Umbilical cord (tissue), 2 donors: ENCODE measurements around the gene SERINC2. TPM values are rescaled to one million over a fixed set of nuclear protein-coding genes. Genes with fewer than 3 reads are reported as not detected.

Source experiments
- DNase-seq: peaks from one replicate; pipeline ENCODE4 v3.0.0-alpha.2; 2015; ENCODE audit warnings: low spot score
- total RNA-seq: library from RNA; depleted of rRNA; stranded (reverse); fragments of >200 nt; gene quantifications from one replicate; pipeline ENCODE4 v1.2.3, GENCODE V29; 2014; ENCODE audit warnings: low replicate concordance; ENCODE audit not compliant: insufficient read depth

SERINC2 gene
- total RNA-seq, 1 donor from 2014 or later, result 1.7 TPM

DNA sequence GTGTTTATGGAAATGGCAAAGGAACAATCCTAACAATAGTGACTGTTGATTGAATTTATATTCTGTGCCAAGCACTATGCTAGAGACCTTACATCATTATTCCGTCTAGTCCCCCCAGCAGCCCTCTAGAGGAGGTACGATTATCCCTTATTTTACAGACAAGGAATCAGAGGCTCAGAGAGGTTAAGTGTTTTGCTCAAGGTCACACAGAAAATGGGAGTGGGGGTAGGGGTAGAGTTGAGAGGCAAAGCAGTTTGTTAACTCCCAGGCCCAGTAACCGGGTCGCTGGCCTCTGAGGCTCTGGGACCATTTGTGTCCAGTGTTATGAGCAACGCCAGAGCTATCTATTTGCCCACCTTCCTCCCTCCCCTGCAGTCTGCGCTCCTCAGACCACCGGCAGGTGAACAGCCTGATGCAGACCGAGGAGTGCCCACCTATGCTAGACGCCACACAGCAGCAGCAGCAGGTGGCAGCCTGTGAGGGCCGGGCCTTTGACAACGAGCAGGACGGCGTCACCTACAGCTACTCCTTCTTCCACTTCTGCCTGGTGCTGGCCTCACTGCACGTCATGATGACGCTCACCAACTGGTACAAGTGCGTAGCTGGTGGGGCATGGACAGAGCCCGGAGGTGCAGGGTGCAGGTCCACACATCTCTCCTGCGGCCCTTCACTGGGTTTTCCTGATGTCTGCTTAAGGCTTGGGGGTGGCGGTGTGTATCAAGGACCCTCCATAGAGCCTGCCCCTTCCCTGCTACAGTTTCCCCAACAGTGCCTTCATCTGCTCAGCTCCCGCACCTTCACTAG, 19.8 kb downstream of the SERINC2 start:
- DNase-seq, result no peak

- no peak for DNase-seq
Observed at GRCh38 chr1:31433396-31433930, 20.4 kb downstream of the SERINC2 start.

GRCh38 chr1:31434101-31434871, 21.3 kb downstream of the SERINC2 start:
- no peak for DNase-seq

- no peak for DNase-seq
Observed at GRCh38 chr1:31434979-31435378, 22.0 kb downstream of the SERINC2 start.

DNA sequence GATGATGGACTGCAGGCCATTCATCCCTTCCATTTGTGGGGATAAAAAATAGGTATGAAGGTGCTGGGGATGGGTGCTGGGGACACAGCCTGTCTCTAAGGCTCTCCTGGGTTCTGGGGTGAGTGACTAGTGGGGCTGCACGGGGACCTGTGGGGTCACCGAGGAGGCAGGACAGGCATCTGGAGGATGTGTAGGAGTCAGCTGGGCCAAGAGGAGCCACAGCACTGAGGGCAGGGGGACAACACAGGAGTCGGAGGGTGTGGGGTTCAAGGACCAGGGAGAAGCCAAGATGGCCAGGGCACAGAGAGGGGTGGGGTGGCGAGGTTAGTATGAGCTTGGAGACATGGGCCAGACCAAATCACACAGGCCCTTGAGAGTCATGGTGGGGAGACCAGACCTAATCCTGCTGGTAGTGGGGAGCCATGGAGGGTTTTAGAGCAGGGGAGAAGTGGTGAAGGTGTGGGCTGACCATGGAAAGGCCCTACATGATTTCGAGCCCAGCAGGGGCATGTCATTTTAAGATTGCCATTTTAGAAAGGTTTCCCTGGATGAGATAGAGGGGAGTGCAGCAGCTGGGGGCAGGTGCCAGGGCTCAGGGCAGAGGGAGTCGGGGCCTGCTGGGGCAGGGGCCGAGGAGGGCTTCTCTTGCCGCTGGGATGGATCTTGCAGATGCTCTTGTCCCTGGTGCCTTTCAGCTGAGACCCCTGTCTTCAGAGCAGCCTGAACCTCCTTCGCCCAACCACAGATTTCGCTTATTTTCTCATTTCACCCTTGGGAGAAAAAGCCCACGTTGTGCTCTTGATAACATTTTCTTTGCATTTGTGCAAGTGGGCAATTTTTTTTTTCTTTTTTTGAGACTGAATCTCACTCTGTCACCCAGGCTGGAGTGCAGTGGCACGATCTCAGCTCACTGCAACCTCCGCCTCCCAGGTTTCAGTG, 22.7 kb downstream of the SERINC2 start:
- no peak for DNase-seq

DNA sequence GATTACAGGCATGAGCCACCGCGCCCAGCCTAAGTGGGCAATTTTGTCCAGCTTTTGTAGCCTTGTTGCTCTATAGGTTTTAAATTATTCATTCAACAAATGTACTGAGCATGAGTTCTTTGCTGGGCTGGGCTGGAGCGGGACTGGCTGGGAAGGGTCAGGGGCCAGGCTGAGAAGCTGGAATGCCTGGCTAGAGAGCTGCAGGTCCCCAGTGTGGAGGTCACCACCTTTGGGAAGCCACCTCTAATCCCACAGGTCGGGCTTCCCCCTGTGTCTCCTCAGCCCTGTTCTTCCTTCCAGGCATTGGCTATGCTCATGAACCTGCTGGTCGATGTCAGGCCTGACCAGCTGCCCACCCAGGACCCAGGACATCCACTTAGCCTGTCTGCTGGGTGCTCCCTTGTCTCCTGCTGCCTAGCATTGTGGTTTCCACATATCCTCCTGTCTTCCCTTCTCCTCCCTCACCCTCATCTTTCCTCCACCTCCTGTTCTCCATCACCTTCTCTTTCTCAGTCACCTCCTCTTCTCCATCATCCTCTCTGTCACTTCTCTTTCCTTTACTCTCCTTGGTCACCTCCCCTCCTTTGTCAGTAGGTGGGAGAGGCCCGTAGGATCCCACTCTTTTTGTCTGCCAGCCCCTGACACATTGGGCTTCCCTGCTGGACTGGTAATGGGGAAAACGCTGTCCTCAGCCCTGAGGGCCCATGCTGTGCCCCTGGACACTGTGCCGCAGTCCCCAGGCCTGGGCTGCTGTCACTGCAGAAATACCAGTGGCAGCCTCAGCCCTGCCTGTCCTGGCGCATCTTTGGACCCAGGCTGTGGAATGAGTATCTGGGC, 23.8 kb downstream of the SERINC2 start:
- DNase-seq, result no peak

GRCh38 chr1:31437433-31438037, 24.5 kb downstream of the SERINC2 start:
- no peak for DNase-seq

- no peak for DNase-seq
Observed at GRCh38 chr1:31439276-31439675, 26.3 kb downstream of the SERINC2 start.

GRCh38 chr1:31441073-31441472, 28.1 kb downstream of the SERINC2 start:
- no peak for DNase-seq

DNA sequence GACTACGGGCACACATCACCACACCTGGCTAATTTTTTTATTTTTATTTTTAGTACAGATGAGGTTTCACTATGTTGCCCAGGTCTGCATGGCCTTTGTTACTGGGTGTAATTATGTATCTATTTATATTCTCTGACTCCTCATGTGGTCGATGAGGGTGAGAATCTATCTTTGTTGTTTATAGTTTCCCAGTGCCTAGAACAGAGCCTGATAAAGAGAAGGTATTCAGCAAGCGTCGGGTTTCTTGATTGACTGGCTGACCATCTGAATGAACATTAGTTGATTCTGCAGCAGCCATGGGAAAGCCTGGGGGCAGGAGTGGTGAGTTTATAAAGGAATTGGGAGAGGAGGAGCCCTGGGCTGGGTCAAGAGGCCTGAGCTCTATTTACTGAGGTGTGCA, 28.5 kb downstream of the SERINC2 start:
- DNase-seq, result no peak

DNA sequence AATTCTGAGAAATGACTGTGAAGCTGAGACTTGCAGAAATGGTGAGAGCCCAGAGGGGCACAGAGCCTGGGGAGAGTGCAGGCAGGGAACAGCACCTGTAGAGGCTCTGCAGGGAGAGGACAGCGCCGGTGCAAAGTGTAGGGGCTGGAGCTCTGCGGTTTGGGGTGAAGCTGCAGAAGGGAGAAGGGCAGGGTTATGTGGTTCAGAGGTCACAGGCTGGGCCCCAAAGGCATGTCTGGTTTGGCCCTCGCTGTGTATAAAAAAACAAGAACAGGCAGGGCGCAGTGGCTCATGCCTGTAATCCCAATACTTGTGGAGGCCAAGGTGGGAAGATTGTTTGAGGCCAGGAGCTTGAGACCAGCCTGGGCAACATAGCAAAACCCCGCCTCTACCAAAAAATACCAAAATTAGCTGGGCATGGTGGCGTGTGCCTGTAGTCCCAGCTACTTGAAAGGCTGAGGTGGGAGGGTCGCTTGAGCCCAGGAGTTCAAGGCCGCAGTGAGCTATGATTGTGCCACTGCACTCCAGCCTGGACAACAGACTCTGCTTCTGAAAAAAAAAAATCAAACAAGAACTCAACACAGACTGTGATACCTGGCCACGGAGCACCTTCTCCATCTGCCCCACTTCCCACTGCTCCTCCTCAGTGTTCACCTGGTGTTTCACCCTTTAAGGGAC, 29.1 kb downstream of the SERINC2 start:
- no peak for DNase-seq

DNA sequence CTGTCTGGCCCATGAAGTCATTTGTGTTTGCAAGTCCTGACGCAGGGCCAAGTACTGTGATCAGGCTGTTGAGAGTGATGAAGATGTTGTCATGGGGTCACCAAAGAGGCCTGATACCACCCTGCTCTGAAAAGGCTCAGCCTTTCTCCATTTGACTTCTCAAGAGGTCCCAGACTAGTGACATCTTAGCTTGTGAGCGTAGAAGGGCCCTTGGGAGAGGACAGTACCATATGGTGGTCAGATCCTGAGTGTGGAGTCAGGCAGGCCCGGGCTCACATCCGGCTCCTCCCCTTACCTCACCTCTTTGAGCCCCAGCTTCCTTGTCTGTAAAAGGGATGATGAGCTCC, 29.6 kb downstream of the SERINC2 start:
- no peak for DNase-seq

- no peak for DNase-seq
Observed at GRCh38 chr1:31443673-31444072, 30.7 kb downstream of the SERINC2 start.

DNA sequence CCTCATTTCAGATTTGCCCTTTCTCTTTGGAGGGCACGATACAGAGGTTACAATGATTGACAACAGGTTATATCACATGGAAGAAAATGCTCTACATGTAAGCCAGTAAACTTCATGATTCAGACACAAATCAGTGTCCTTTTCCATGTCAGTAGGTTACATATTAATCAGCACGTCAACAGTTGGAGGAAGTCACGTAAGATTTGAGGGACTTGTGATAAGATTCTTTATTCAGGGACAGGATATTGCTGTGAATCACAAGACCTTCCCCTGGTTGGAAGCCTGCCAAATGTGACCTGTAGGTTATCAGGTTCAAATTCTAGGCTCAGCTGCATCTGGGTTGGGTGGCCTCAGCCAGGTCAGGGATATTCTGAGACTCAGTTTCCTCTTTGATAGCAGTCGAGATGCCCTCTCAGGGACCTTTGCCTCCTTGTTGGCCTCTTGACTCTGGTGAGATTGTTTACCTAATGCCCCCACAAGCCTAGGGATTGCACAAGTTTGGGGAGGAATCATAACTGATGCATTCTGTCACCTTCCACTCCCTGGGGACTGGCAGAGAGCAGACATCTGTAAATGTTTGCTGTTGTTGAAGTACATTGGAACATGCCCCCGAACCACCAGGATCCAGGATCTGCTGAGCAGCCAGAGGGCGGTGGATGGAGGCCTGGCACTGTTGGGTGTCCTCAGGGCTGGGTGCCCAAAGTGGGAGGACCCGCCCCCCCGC, 31.9 kb downstream of the SERINC2 start:
- no peak for DNase-seq

DNA sequence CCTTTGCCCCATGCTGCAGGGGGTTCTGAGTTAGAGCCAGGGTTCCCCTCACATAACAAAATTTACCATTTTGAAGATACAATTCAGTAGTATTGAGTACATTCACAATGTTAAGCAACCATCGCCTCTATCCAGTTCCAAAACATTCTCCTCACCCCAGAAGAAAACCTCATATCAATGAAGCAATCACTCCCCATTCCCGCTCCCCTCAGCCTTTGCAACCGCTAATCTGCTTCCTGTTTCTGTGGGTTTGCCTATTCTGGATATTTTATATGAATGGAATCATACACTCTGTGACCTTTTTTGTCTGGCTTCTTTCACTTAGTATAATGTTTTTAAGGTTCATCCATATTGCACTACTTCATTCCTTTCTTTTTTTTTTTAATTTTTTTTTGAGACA, 32.9 kb downstream of the SERINC2 start:
- DNase-seq, result no peak

DNA sequence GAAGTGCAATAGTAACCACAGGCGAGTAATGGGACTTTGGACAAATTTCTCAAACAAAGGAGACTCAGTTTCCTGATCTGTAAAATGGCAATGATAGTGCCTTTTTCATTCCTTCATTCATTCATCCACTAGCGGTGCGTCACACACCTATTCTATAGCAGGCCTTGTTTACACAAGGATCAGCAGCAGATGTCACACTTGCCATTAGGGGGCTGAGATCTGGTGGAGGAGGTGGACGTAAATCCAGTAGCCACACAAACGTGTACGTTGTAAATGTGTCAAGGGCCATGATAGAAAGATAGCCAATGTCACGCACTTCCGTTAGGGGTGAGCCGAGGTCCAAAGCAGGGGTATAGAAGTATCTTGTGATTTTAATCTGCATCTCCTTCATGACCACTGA, 34.2 kb downstream of the SERINC2 start:
- no peak for DNase-seq

GRCh38 chr1:31453384-31454079, 40.5 kb downstream of the SERINC2 start:
- DNase-seq, result no peak

DNA sequence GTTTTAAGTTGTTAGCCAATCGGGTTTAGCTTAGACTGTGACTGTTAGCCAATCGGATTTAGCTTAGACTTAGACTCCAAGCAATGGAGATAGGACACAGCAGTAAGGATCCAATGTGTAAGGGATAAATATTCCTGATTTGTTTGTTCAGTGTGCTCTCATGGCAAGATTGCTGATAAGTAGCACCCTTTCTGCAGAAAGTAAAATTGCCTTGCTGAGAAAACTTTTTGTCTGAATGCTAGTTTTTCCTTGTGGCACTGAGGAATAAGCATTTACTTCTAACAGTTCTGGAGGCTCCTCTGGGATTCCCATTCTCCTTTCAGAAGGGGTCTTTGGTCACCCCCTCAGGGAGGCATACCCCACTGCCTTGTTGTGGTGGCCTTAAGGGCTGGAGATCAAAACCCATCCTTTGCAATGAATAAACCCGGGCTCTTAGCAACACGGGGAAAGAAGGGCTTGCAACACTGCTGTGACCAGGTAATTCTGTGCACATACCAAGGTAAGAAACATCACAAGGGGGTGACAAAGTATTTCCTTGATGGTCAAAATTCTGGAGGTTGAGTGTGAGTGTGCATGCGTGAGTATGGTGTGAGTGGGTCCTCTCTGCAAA, 45.4 kb downstream of the SERINC2 start:
- DNase-seq, result no peak
